ENCODE results near the gene TAS2R60.
"Not testable (repeated sequence)": the region's sequence is repeated elsewhere in the genome, so short reads cannot be mapped to it uniquely, and the experiment has no call there.

Gene TAS2R60

DNA sequence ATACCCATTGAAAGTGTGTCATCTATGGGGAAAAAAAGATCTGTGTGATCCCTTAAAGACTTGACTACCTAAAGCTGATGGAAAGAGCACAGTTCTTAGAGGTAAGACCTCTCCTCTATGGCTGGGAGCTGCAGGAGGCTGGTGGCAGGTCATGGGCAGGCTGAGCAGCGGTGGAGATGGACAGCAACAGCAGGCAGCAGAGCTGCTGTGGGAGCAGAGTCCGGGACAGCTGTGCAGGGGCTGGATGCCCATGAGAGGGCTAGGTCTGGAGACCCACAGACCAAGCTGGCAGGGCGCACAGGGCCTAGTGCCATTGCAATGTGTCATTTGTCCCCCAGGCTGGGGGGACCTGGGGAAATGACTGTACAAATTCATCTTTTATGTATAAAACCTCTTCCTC, 21.2 kb upstream of the TAS2R60 start:
- no peak for TF ChIP-seq CTCF (IDR thresholded peaks at IDR 0.05; ENCODE audit: low read depth, low read length, missing control alignments)
- in situ Hi-C loops (cut with HindIII; ENCODE audit: low pct_ligation_motif_present, low sequenced_read_pairs): no loop called here

DNA sequence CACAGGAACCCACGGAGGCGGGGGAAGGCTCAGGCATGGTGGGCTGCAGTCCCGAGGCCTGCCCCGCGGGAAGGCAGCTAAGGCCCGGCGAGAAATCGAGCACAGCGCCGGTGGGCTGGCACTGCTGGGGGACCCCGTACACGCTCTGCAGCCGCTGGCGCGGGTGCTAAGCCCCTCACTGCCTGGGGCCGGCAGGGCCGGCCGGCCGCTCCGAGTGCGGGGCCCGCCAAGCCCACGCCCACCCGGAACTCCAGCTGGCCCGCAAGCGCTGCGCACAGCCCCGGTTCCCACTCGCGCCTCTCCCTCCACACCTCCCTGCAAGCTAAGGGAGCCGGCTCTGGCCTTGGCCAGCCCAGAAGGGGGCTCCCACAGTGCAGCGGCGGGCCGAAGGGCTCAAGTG, 18.8 kb upstream of the TAS2R60 start:
- not testable (repeated sequence) for H3K27ac ChIP-seq

More for the DNA sequence above, 21.2 kb upstream of the TAS2R60 start:
- H3K27me3 ChIP-seq (replicated peaks): no peaks in the 10 kb centered on the region
- no peaks in the 10 kb centered on the region for H3K36me3 ChIP-seq (replicated peaks)
- H3K4me3 ChIP-seq (ENCODE audit: low read depth, low read length): no peak overlapping the region
- DNase-seq: no peak
- H3K27ac ChIP-seq: no peak overlapping the region

DNA sequence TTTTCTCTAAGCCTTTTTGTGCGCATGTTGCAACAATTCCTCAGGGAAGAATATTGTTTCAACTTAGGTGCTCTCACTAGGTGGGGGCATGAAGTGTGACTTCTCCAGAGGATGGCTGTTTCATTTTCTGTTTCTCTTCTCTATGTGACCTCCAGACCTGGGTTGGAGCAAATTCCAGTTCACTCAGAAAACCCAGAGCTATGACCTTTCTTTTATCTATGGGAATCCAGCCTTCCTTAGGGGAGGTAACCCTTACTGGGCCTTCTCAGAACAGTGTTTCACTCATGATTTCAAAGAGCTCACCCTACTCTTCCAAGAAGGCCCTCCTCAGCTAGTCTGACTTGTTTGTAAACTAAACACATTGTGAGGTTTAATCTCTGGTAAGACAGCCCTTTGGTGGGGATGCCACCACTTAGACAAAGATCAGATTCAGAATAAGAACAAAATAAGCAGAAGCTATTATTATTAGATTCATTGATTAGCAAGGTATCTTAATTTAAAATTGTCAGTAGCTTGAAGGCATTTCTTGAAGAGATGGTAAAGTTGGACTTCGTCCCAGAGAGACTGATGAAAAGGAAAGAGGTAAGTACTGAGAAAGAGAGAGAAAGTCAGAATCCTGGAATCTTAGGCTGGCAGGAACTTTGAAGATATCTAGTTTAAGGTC, 16.6 kb upstream of the TAS2R60 start:
- no peak for DNase-seq
- Histone ChIP-seq H3K27me3 (replicated peaks) (no peaks in the 10 kb centered on the region), H3K36me3 (replicated peaks) (no peaks in the 10 kb centered on the region), H3K4me3 (ENCODE audit: low read depth, low read length) (no peak overlapping the region), H3K27ac (no peak overlapping the region)
- TF ChIP-seq CTCF (IDR thresholded peaks at IDR 0.05; ENCODE audit: low read depth, low read length, missing control alignments): no peak
- in situ Hi-C loops (cut with HindIII; ENCODE audit: low pct_ligation_motif_present, low sequenced_read_pairs): no loop called here

More for the DNA sequence above, 18.8 kb upstream of the TAS2R60 start:
- H3K4me3 ChIP-seq (ENCODE audit: low read depth, low read length); DNase-seq; H3K36me3 ChIP-seq (replicated peaks); H3K27me3 ChIP-seq (replicated peaks); in situ Hi-C loops (cut with HindIII; ENCODE audit: low pct_ligation_motif_present, low sequenced_read_pairs): not testable (repeated sequence)

DNA sequence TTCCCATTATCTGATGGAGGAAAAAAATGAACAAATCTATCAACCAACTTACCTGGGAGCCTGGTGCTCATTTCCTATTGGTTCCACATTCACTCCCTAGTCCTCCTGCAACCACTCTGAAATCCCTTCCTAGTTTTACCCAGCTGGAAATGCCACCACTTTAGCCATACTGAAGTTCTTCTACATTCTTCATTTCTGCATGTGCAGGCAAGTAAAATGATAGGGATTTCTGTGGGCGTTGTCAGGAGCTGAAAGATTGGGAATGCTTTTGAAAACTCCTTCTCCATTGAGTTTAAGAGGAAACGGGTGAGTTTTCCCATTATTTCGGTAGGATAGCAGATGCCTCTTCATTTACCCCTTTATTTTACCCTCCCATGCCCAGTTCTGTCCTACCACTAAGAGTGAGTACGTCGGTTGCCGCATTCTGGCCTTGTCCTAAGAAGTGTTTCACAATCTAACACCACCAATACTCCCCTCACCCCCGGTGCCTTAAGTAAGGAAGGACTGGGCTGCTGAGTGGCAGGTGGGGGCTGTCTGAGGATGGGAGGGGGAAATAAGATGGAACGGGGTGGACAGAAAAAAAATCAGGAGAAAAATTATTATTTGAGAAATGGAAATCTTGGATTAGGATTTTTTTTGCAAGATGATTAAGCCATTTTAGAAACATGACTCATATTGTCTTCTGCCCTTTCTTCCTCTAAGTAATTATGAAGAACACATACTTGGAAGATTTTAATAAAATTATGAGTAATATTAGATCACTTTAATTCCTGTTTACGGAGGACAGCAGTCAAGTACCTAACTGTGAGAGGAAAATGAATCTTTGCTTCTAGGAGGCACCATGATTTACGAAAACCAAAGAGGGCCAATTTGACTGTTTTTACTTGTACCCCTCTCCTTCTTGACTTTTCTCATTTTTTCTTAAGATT, 13.2 kb upstream of the TAS2R60 start:
- Histone ChIP-seq H3K36me3 (replicated peaks) (no peaks in the 10 kb centered on the region), H3K4me3 (ENCODE audit: low read depth, low read length) (no peak overlapping the region), H3K27me3 (replicated peaks) (no peaks in the 10 kb centered on the region), H3K27ac (no peak overlapping the region)
- in situ Hi-C loops (cut with HindIII; ENCODE audit: low pct_ligation_motif_present, low sequenced_read_pairs): no loop called here
- TF ChIP-seq CTCF (IDR thresholded peaks at IDR 0.05; ENCODE audit: low read depth, low read length, missing control alignments): no peak
- no peak for DNase-seq

DNA sequence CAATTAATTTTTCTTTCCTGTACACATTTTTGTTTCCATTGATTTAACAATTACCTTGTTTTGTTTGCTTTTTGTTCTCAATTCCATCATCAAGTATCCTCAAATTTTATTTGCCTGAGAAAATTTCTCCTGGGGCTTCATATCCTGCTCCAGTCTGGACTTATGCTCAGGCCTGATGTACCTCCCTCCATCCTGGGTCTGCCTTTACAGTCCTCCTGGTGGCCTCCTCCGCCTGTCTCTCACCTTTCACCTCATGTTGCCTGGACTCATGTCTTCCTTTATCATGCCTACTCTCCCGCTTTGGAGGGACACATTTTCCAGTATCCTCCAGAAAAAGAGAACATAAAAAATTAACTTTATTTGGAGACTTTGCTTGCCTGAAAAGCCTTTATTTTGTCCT, 12.1 kb upstream of the TAS2R60 start:
- TF ChIP-seq CTCF (IDR thresholded peaks at IDR 0.05; ENCODE audit: low read depth, low read length, missing control alignments): no peak
- in situ Hi-C loops (cut with HindIII; ENCODE audit: low pct_ligation_motif_present, low sequenced_read_pairs): no loop called here
- DNase-seq: no peak
- Histone ChIP-seq H3K27ac (no peak overlapping the region), H3K27me3 (replicated peaks) (no peaks in the 10 kb centered on the region), H3K4me3 (ENCODE audit: low read depth, low read length) (no peak overlapping the region), H3K36me3 (replicated peaks) (no peaks in the 10 kb centered on the region)

GRCh38 chr7:143433759-143434158, 9.5 kb upstream of the TAS2R60 start:
- TF ChIP-seq CTCF (IDR thresholded peaks at IDR 0.05; ENCODE audit: low read depth, low read length, missing control alignments): no peak
- Histone ChIP-seq H3K36me3 (replicated peaks) (no peaks in the 10 kb centered on the region), H3K27me3 (replicated peaks) (no peaks in the 10 kb centered on the region), H3K4me3 (ENCODE audit: low read depth, low read length) (no peak overlapping the region), H3K27ac (no peak overlapping the region)
- no peak for DNase-seq
- in situ Hi-C loops (cut with HindIII; ENCODE audit: low pct_ligation_motif_present, low sequenced_read_pairs): no loop called here

Measured in brain microvascular endothelial cell (primary cell).